Fibroblast of villous mesenchyme (primary cell): Measurements from ENCODE around the gene PDE6A. TPM values are rescaled to one million over a fixed set of nuclear protein-coding genes. Genes with fewer than 3 reads are reported as not detected.

Source experiments
- DNase-seq: peaks from one replicate; pipeline ENCODE4 v3.0.0-alpha.2; 2010; ENCODE audit warnings: low read depth
- H3K4me3 ChIP-seq: 2 replicates; pipeline ENCODE4 v1.5.1; 2011; ENCODE audit warnings: low read depth, mild to moderate bottlenecking, low read length
- total RNA-seq: library from RNA; depleted of rRNA; stranded (reverse); fragments of >200 nt; gene quantifications from 2 replicates; pipeline ENCODE4 v1.2.3, GENCODE V29; 2012
- TF ChIP-seq, protein P1 (sequence below): IDR thresholded peaks from 2 replicates; pipeline ENCODE4 v1.5.1; 2012; ENCODE audit warnings: low read depth, mild to moderate bottlenecking, low read length; ENCODE audit not compliant: insufficient read depth

The PDE6A gene
- total RNA-seq, 1 donor: under 0.01 TPM

DNA sequence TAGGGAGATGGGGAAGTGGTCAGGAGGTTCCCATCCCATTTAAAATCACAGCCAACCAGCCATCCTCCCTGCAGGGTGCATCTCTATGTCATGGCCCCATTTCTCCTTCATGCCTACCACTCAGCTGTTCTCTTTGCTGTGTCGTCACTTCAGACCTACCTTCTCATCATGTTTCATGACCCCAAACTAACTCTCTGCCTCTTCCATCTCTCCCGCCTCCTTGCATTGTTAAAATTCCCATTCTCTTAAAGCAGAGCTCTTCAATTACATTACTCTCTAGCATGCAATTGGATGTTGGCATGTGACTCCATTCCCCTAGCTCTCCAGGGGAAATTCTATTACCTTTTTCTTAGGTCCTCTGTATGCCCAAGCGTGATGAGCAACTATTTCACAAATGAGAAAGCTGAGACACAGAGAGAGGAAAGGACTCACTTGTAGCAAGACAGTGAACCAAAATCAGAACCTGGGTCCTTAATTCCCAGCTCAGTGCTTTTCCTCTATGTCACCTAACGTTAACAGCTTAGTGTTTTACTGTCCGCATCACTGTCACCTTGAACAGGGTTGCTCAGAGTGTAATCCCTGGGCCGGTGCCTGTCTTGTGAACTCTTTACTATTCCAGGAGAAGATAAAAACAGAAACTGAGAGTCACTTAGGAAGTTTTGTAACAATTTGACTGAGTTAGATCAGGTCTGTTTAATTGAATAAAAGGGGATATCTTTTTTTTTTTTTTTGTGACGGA lies 28.1 kb downstream of the PDE6A start:
- no peak for DNase-seq
- TF ChIP-seq, protein P1, sequence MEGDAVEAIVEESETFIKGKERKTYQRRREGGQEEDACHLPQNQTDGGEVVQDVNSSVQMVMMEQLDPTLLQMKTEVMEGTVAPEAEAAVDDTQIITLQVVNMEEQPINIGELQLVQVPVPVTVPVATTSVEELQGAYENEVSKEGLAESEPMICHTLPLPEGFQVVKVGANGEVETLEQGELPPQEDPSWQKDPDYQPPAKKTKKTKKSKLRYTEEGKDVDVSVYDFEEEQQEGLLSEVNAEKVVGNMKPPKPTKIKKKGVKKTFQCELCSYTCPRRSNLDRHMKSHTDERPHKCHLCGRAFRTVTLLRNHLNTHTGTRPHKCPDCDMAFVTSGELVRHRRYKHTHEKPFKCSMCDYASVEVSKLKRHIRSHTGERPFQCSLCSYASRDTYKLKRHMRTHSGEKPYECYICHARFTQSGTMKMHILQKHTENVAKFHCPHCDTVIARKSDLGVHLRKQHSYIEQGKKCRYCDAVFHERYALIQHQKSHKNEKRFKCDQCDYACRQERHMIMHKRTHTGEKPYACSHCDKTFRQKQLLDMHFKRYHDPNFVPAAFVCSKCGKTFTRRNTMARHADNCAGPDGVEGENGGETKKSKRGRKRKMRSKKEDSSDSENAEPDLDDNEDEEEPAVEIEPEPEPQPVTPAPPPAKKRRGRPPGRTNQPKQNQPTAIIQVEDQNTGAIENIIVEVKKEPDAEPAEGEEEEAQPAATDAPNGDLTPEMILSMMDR: no peak
- H3K4me3 ChIP-seq: no peak overlapping the region

- TF ChIP-seq, protein P1: no peak
- no peak for DNase-seq
- H3K4me3 ChIP-seq: no peak overlapping the region
Observed at GRCh38 chr5:149915392-149916260, 29.0 kb downstream of the PDE6A start.

DNA sequence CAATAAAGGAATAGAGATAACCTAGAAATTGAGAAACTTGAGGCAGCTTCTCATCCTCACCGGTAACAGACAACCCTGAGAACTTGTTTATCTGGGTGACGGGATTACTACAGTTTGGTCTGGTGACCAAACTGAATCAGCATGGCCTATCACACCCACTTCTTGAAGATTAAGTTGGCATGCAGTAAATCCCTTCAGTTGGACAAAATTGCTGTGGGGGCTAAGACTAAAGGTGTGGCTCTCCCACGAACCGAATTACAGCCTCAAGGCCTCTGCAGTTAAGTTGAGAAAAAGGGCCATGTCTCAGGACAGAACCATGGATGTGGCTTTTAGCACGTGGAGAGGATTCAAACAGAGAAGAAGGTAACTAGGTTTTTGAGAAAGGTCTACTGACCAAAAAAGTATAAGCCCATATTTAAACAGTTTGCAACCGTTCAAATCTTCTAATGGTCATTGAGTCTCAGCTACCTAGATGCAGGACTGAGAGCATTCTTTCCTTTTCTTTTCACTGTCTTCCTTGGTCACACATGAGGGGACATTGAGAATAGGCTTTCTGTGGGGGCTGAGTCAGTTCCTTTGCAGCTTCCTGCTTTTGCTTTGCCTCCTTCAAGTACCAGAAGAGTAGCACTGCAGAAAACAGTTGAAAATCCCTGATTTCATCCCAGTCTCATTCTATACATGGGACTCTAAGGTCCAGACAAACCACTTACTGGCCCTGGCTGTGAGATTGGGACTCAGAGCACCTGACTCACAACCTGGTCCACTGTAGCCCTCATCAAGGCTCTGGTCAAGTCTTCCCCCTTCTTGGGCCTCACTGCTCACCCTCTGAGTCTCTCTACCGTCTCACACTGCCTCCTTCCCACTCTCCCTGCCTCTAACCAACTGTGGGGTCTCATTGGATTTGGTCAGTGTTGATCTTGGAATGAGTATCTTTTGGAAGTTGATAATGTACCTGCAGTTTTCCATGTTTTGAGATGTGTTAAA lies 30.9 kb downstream of the PDE6A start:
- peak; percentile 38 for DNase-seq
- TF ChIP-seq, protein P1: no peak

GRCh38 chr5:149912226-149912871 lies 32.2 kb downstream of the PDE6A start:
- H3K4me3 ChIP-seq: no peak overlapping the region
- TF ChIP-seq, protein P1: no peak
- no peak for DNase-seq

More for the DNA sequence above, 30.9 kb downstream of the PDE6A start:
- no peak overlapping the region for H3K4me3 ChIP-seq

DNA sequence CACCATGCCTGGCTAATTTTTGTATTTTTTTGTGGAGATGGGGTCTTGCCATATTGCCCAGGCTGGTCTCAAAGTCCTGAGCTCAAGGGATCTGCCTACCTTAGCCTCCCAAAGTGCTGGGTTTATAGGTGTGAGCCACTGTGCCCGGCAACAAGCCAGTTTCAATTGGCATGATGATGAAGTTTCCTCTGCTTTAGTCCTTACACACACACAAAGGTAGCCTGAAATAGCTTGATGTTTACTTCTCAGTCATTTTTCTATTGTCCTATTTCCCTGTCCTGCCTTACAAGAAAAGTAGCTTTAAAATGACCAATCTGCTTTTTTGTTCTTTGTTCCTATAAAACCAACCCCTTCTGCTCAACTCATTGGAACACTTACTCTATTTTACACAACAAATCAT lies 33.6 kb downstream of the PDE6A start:
- DNase-seq: no peak
- H3K4me3 ChIP-seq: no peak overlapping the region
- TF ChIP-seq, protein P1: no peak

DNA sequence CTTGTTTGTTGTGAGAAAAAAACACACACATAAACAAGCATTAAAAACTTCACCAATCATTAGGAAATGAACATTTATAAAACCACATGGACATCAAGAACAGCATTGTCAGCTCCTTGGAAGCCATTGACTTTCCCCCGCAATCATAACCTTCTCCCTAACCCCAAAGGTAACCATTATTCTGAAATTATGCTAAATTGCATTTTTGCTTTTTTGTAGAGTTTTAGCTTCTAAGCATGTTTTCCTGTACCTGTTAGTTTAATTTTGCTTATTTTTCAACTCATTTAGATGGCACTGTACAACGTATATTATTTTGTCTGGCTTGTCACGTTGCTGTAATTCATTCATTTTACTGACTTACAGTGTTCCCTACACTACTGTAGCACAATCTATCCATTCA lies 36.8 kb downstream of the PDE6A start:
- TF ChIP-seq, protein P1: no peak
- no peak overlapping the region for H3K4me3 ChIP-seq
- DNase-seq: no peak
